Chondrocyte (in vitro differentiated cells): ENCODE data around the gene TFCP2. TPM values are rescaled to one million over a fixed set of nuclear protein-coding genes. Genes with fewer than 3 reads are reported as not detected.

ENCODE experiments used
- DNase-seq: peaks from one replicate; pipeline ENCODE4 v3.0.0; 2021; ENCODE audit warnings: mixed read lengths, low spot score
- H3K27ac Mint-ChIP-seq: one replicate; pipeline ENCODE4 v1.8.0; 2021; ENCODE audit warnings: mild to moderate bottlenecking, moderate library complexity, mixed read lengths; ENCODE audit not compliant: unreplicated experiment
- H3K27me3 Mint-ChIP-seq: 2 replicates; pipeline ENCODE4 v1.8.0; 2021; ENCODE audit warnings: low read depth, mixed read lengths
- H3K36me3 Mint-ChIP-seq: 2 replicates; pipeline ENCODE4 v1.8.0; 2021; ENCODE audit warnings: low read depth, mixed read lengths
- H3K4me1 Mint-ChIP-seq: 2 replicates; pipeline ENCODE4 v1.8.0; 2021; ENCODE audit warnings: low read depth, mild to moderate bottlenecking, mixed read lengths
- H3K4me3 Mint-ChIP-seq: one replicate; pipeline ENCODE4 v1.8.0; 2021; ENCODE audit warnings: mild to moderate bottlenecking, moderate library complexity, mixed read lengths; ENCODE audit not compliant: unreplicated experiment
- H3K9me3 Mint-ChIP-seq: 2 replicates; pipeline ENCODE4 v1.8.0; 2021; ENCODE audit warnings: low read depth, mixed read lengths
- CTCF ChIP-seq: fragments of 200-600 bp; sonication (generic); IDR thresholded peaks from 2 replicates; pipeline ENCODE4 v1.5.0; 2021; ENCODE audit warnings: antibody characterized with exemption, mild to moderate bottlenecking, moderate library complexity
- total RNA-seq: library from RNA; stranded (reverse); gene quantifications from 3 replicates; pipeline ENCODE4 v1.2.1, GENCODE V29; 2021

The TFCP2 gene
- total RNA-seq, 1 donor from 2014 or later: 20.8 TPM

- no peak for TF ChIP-seq CTCF
- H3K36me3 Mint-ChIP-seq: no peaks in the 10 kb centered on the region
- no peak overlapping the region for H3K4me3 Mint-ChIP-seq
- no peaks in the 10 kb centered on the region for H3K27me3 Mint-ChIP-seq
- no peaks in the 10 kb centered on the region for H3K9me3 Mint-ChIP-seq
- DNase-seq: no peak
- H3K4me1 Mint-ChIP-seq: peaks cover 7% of the 10 kb centered on the region
- no peak overlapping the region for H3K27ac Mint-ChIP-seq
Measured at GRCh38 chr12:51163795-51164194, 9.1 kb downstream of the TFCP2 start.

GRCh38 chr12:51162217-51162616 is 10.7 kb downstream of the TFCP2 start:
- Mint-ChIP-seq H3K4me1 (peaks cover 7% of the 10 kb centered on the region), H3K9me3 (no peaks in the 10 kb centered on the region), H3K4me3 (no peak overlapping the region), H3K27ac (no peak overlapping the region), H3K36me3 (no peaks in the 10 kb centered on the region), H3K27me3 (no peaks in the 10 kb centered on the region)
- DNase-seq: no peak
- no peak for TF ChIP-seq CTCF

GRCh38 chr12:51160814-51161459 is 12.0 kb downstream of the TFCP2 start:
- Mint-ChIP-seq H3K36me3 (no peaks in the 10 kb centered on the region), H3K4me3 (peak overlapping the region; percentile 33), H3K27me3 (no peaks in the 10 kb centered on the region), H3K27ac (peak overlapping the region; percentile 28), H3K4me1 (peaks cover 7% of the 10 kb centered on the region), H3K9me3 (no peaks in the 10 kb centered on the region)
- DNase-seq: no peak
- TF ChIP-seq CTCF: no peak

- Mint-ChIP-seq H3K4me3 (no peak overlapping the region), H3K4me1 (peaks cover 6% of the 10 kb centered on the region), H3K9me3 (no peaks in the 10 kb centered on the region), H3K27me3 (no peaks in the 10 kb centered on the region), H3K36me3 (no peaks in the 10 kb centered on the region), H3K27ac (no peak overlapping the region)
- DNase-seq: no peak
- no peak for TF ChIP-seq CTCF
Measured at GRCh38 chr12:51156245-51156765, 16.6 kb downstream of the TFCP2 start.

GRCh38 chr12:51152953-51153352 is 20.0 kb downstream of the TFCP2 start:
- Mint-ChIP-seq H3K36me3 (no peaks in the 10 kb centered on the region), H3K9me3 (no peaks in the 10 kb centered on the region), H3K4me3 (no peak overlapping the region), H3K27ac (no peak overlapping the region), H3K27me3 (no peaks in the 10 kb centered on the region), H3K4me1 (peaks cover 9% of the 10 kb centered on the region)
- no peak for TF ChIP-seq CTCF
- DNase-seq: no peak
